NCI-H1694 treated with DMSO at 0.1 percent for 48 hours (cell line): ENCODE measurements around the gene SCAPER.
A peak's percentile ranks its signal among the peaks of the same experiment; 100 is the strongest.

Experiments
- DNase-seq: peaks from one replicate; lab custom pipeline; 2025; lab: John Stamatoyannopoulos, UW

SCAPER gene

GRCh38 chr15:76339305-76340197 lies 565.6 kb downstream of the SCAPER start:
- peak; percentile 16 for DNase-seq

GRCh38 chr15:76338486-76339304 lies 566.4 kb downstream of the SCAPER start:
- no peak for DNase-seq

GRCh38 chr15:76337696-76338485 lies 567.2 kb downstream of the SCAPER start:
- no peak for DNase-seq

- DNase-seq = no peak
Observed at GRCh38 chr15:76337059-76337695, 568.0 kb downstream of the SCAPER start.

- no peak for DNase-seq
Observed at GRCh38 chr15:76336254-76337058, 568.7 kb downstream of the SCAPER start, which contains the start of gene ISL2. Gene ISL2 (plus strand): TSS chr15:76336773. CDS start chr15:76336884, 111 bp downstream.

- no peak for DNase-seq
Observed at GRCh38 chr15:76335307-76336253, 569.6 kb downstream of the SCAPER start.

GRCh38 chr15:76334438-76335306 lies 570.5 kb downstream of the SCAPER start:
- no peak for DNase-seq

GRCh38 chr15:76333720-76334437 lies 571.3 kb downstream of the SCAPER start:
- no peak for DNase-seq

GRCh38 chr15:76333309-76333708 lies 571.8 kb downstream of the SCAPER start:
- no peak for DNase-seq

- DNase-seq = no peak
Observed at GRCh38 chr15:76332796-76333195, 572.3 kb downstream of the SCAPER start.

GRCh38 chr15:76330080-76330680 lies 575.0 kb downstream of the SCAPER start:
- no peak for DNase-seq

GRCh38 chr15:76328958-76329357 lies 576.2 kb downstream of the SCAPER start:
- DNase-seq = no peak

- no peak for DNase-seq
Observed at GRCh38 chr15:76328106-76328696, 576.9 kb downstream of the SCAPER start.

- peak; percentile 68 for DNase-seq
Observed at GRCh38 chr15:76327191-76328105, 577.7 kb downstream of the SCAPER start.

- no peak for DNase-seq
Observed at GRCh38 chr15:76325704-76326103, 579.4 kb downstream of the SCAPER start.

GRCh38 chr15:76324066-76324465 lies 581.1 kb downstream of the SCAPER start:
- no peak for DNase-seq
